IPS-18a (cell line): ENCODE measurements around the gene DDIT3.

Experiments used
- H3K27ac ChIP-seq: one replicate; pipeline ENCODE4 v1.5.1; 2013; ENCODE audit warnings: low read length
- H3K27me3 ChIP-seq: one replicate; pipeline ENCODE4 v1.6.1; 2013; ENCODE audit warnings: mild to moderate bottlenecking, low read length; ENCODE audit not compliant: control insufficient read depth, insufficient read depth
- H3K36me3 ChIP-seq: one replicate; pipeline ENCODE4 v1.6.1; 2013; ENCODE audit warnings: low read depth, low read length; ENCODE audit not compliant: control insufficient read depth
- H3K4me1 ChIP-seq: one replicate; pipeline ENCODE4 v1.6.1; 2013; ENCODE audit warnings: low read depth, low read length; ENCODE audit not compliant: control insufficient read depth
- H3K4me3 ChIP-seq: one replicate; pipeline ENCODE4 v1.5.1; 2013; ENCODE audit warnings: low read length
- H3K9ac ChIP-seq: one replicate; pipeline ENCODE4 v1.6.1; 2013; ENCODE audit warnings: mild to moderate bottlenecking, low read length, moderate library complexity
- H3K9me3 ChIP-seq: one replicate; pipeline ENCODE4 v1.6.1; 2013; ENCODE audit warnings: low read depth, low read length; ENCODE audit not compliant: control insufficient read depth

The DDIT3 gene

GRCh38 chr12:57467212-57467874 is 53.0 kb downstream of the DDIT3 start:
- Histone ChIP-seq H3K27ac (no peak overlapping the region), H3K9me3 (no peaks in the 10 kb centered on the region), H3K9ac (no peak overlapping the region), H3K4me1 (peaks cover 3% of the 10 kb centered on the region), H3K36me3 (no peaks in the 10 kb centered on the region), H3K27me3 (peaks cover 7% of the 10 kb centered on the region), H3K4me3 (no peak overlapping the region)
